IgD-negative memory B cell (primary cell): ENCODE results near the gene PARVB. TPM values are rescaled to one million over a fixed set of nuclear protein-coding genes. Genes with fewer than 3 reads are reported as not detected.
"Not testable (repeated sequence)": the region's sequence is repeated elsewhere in the genome, so short reads cannot be mapped to it uniquely, and the experiment has no call there.

ENCODE experiments used
- H3K27ac Mint-ChIP-seq, 3 donors: one replicate each; pipeline ENCODE4 v1.8.0; 2020 to 2022; ENCODE audit warnings: mild to moderate bottlenecking in 3 of 3, mixed read lengths in 3 of 3, moderate library complexity in 1 of 3
- H3K27me3 Mint-ChIP-seq: one replicate; pipeline ENCODE4 v1.8.0; 2021; ENCODE audit warnings: mixed read lengths
- H3K36me3 Mint-ChIP-seq: one replicate; pipeline ENCODE4 v1.8.0; 2020; ENCODE audit warnings: mild to moderate bottlenecking, mixed read lengths
- H3K4me1 Mint-ChIP-seq, 3 donors: one replicate each; pipeline ENCODE4 v1.8.0; 2020 to 2022; ENCODE audit warnings: mixed read lengths in 3 of 3, mild to moderate bottlenecking in 1 of 3
- H3K4me3 Mint-ChIP-seq, 4 donors: one replicate each; pipeline ENCODE4 v1.8.0; 2020 to 2022; ENCODE audit warnings: mild to moderate bottlenecking in 4 of 4, mixed read lengths in 4 of 4, moderate library complexity in 3 of 4
- H3K9me3 Mint-ChIP-seq, 3 donors: one replicate each; pipeline ENCODE4 v1.8.0; 2020 to 2021; ENCODE audit warnings: mixed read lengths in 3 of 3, mild to moderate bottlenecking in 1 of 3
- polyA plus RNA-seq: library from polyadenylated mRNA; unstranded; fragments of 300-500 nt; fragmentation: Illumina TruSeq; gene quantifications from one replicate; pipeline ENCODE4 v1.2.3, GENCODE V29; 2021

Gene PARVB
- polyA plus RNA-seq, 1 donor from 2014 or later = 22.8 TPM

- Mint-ChIP-seq H3K9me3 (peaks cover 0 to 3% (median 2%) of the 10 kb centered on the region in 3 donors), H3K27me3 (no peaks in the 10 kb centered on the region), H3K4me1 (peaks cover 0 to 4% (median 2%) of the 10 kb centered on the region in 3 donors), H3K4me3 (peak overlapping the region in 1 of 4 donors; percentile 22), H3K36me3 (peaks cover 6% of the 10 kb centered on the region), H3K27ac (no peak overlapping the region)
These were observed 20.0 kb upstream of the PARVB start for GRCh38 chr22:44004104-44004460.

DNA sequence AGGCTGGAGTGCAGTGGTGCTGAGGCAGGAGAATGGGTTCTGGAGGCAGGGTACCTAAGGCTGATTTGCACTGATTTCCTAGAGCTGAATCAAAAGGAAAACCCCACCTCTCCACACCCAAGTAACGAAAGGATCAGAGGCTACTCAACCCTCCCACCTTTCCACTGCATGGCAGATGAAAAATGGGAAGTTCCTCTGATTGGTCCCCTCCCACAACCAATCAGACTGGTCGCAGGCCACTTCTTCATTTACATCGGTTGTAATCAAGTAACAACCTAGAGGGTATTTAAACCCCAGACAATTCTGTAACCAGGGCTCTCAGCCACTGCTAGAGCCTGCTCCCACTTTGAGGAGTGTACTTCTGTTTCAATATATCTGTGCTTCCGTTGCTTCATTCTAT is 18.6 kb upstream of the PARVB start:
- Mint-ChIP-seq H3K4me3 (peak overlapping the region in 1 of 4 donors; percentile 37), H3K27ac (no peak overlapping the region), H3K4me1 (peaks cover 0 to 4% (median 2%) of the 10 kb centered on the region in 3 donors)

GRCh38 chr22:44012162-44012561 is 11.9 kb upstream of the PARVB start:
- no peak overlapping the region for H3K27ac Mint-ChIP-seq
- peaks cover 2 to 5% (median 4%) of the 10 kb centered on the region in 3 donors for H3K4me1 Mint-ChIP-seq
- H3K4me3 Mint-ChIP-seq = no peak overlapping the region
- no peaks in the 10 kb centered on the region for H3K27me3 Mint-ChIP-seq
- H3K36me3 Mint-ChIP-seq = no peaks in the 10 kb centered on the region
- no peaks in the 10 kb centered on the region for H3K9me3 Mint-ChIP-seq

More for the DNA sequence above, 18.6 kb upstream of the PARVB start:
- peaks cover 0 to 3% (median 2%) of the 10 kb centered on the region in 3 donors for H3K9me3 Mint-ChIP-seq
- H3K27me3 Mint-ChIP-seq = no peaks in the 10 kb centered on the region
- H3K36me3 Mint-ChIP-seq = peaks cover 4% of the 10 kb centered on the region

DNA sequence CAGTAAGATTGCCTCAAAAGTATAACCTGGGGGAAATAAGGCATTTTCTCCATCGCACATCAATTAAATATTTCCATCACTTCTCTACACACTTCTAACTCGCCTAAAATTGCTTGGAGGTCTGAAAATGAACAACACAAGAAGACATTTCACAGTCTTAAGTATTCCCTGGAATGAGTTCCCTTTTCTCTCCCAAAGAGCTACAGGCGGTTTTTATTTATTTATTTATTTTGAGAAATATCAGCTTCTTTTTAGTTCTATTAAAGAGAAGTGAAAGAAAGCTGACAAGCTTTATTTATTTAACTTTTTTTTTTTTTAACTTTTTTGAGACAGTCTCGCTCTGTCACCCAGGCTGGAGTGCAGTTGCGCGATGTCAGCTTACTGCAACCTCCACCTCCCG is 11.5 kb upstream of the PARVB start:
- Mint-ChIP-seq H3K4me1 (peaks cover 2 to 6% (median 4%) of the 10 kb centered on the region in 3 donors), H3K4me3 (no peak overlapping the region), H3K27ac (no peak overlapping the region), H3K36me3 (no peaks in the 10 kb centered on the region), H3K9me3 (no peaks in the 10 kb centered on the region), H3K27me3 (no peaks in the 10 kb centered on the region)

GRCh38 chr22:44014241-44014640 is 9.9 kb upstream of the PARVB start:
- Mint-ChIP-seq H3K9me3 (no peaks in the 10 kb centered on the region), H3K27ac (peak overlapping the region in 1 of 3 donors; percentile 67), H3K27me3 (no peaks in the 10 kb centered on the region), H3K4me3 (no peak overlapping the region), H3K4me1 (peaks cover 3 to 6% (median 4%) of the 10 kb centered on the region in 3 donors), H3K36me3 (no peaks in the 10 kb centered on the region)

GRCh38 chr22:44016586-44016985 is 7.5 kb upstream of the PARVB start:
- H3K36me3 Mint-ChIP-seq, H3K27ac Mint-ChIP-seq, H3K4me3 Mint-ChIP-seq, H3K4me1 Mint-ChIP-seq, H3K27me3 Mint-ChIP-seq, H3K9me3 Mint-ChIP-seq: not testable (repeated sequence)

- Mint-ChIP-seq H3K4me1 (peaks cover 4 to 9% (median 9%) of the 10 kb centered on the region in 3 donors), H3K36me3 (peaks cover 1% of the 10 kb centered on the region), H3K27me3 (no peaks in the 10 kb centered on the region), H3K27ac (no peak overlapping the region), H3K9me3 (no peaks in the 10 kb centered on the region), H3K4me3 (no peak overlapping the region)
These were observed 5.5 kb upstream of the PARVB start for GRCh38 chr22:44018594-44018993.

DNA sequence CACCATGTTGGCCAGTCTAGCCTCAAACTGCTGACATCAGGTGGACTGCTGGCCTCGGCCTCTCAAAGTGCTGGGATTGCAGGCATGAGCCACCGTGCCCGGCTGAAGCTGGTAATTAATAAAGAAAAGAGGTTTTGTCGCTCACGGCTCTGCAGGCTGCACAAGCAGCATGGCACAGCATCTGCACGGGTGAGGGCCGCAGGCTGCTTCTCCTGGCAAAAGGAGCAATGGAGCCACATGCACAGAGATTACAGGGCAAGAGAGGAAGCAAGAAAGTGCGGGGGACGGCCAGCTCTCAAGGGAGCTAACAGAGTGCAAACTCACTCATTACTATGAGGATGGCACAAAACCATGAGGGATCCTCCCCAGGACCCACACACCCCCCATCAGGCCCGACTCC is 4.7 kb upstream of the PARVB start:
- Mint-ChIP-seq H3K4me3 (peak overlapping the region in 1 of 4 donors; percentile 76), H3K4me1 (peaks cover 7 to 12% (median 9%) of the 10 kb centered on the region in 3 donors), H3K27ac (peak overlapping the region in 1 of 3 donors; percentile 82), H3K36me3 (peaks cover 1% of the 10 kb centered on the region), H3K27me3 (no peaks in the 10 kb centered on the region), H3K9me3 (no peaks in the 10 kb centered on the region)

- no peaks in the 10 kb centered on the region for H3K27me3 Mint-ChIP-seq
- H3K27ac Mint-ChIP-seq = peak overlapping the region in 2 of 3 donors; percentile 35 to 82
- H3K36me3 Mint-ChIP-seq = peaks cover 1% of the 10 kb centered on the region
- peak overlapping the region in 1 of 4 donors; percentile 76 for H3K4me3 Mint-ChIP-seq
- H3K4me1 Mint-ChIP-seq = peaks cover 7 to 12% (median 9%) of the 10 kb centered on the region in 3 donors
- no peaks in the 10 kb centered on the region for H3K9me3 Mint-ChIP-seq
These were observed 4.3 kb upstream of the PARVB start for GRCh38 chr22:44019846-44020245.

DNA sequence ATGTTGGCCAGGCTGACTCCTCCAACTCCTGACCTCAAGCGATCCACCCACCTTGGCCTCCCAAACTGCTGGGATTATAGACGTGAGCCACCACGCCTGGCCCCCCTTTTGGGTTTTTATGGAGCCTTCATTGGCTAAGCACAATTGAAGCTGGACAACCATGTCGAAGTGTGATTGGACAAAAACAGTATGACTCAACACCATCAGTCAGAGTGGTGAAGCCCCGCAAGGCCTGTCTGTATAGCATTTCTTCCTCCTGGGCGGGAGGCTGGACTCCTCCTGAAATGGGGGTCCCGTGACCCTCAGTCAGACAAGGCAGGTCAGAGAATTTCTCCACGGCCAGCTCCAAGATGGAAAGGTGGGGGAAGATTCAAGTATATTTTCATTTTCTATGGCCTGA is 3.1 kb upstream of the PARVB start:
- Mint-ChIP-seq H3K27ac (peak overlapping the region in 2 of 3 donors; percentile 27 to 57), H3K4me3 (peak overlapping the region in 1 of 4 donors; percentile 58), H3K36me3 (peaks cover 1% of the 10 kb centered on the region), H3K4me1 (peaks cover 15 to 20% (median 16%) of the 10 kb centered on the region in 3 donors), H3K27me3 (no peaks in the 10 kb centered on the region), H3K9me3 (no peaks in the 10 kb centered on the region)

GRCh38 chr22:44023404-44024287 is 456 bp upstream of the PARVB start:
- Mint-ChIP-seq H3K27ac (peak overlapping the region; percentile 72 to 93 (median 92)), H3K9me3 (no peaks in the 10 kb centered on the region), H3K27me3 (no peaks in the 10 kb centered on the region), H3K4me3 (peak overlapping the region; percentile 62 to 96 (median 90)), H3K36me3 (peaks cover 1% of the 10 kb centered on the region), H3K4me1 (peaks cover 22 to 40% (median 36%) of the 10 kb centered on the region in 3 donors)

DNA sequence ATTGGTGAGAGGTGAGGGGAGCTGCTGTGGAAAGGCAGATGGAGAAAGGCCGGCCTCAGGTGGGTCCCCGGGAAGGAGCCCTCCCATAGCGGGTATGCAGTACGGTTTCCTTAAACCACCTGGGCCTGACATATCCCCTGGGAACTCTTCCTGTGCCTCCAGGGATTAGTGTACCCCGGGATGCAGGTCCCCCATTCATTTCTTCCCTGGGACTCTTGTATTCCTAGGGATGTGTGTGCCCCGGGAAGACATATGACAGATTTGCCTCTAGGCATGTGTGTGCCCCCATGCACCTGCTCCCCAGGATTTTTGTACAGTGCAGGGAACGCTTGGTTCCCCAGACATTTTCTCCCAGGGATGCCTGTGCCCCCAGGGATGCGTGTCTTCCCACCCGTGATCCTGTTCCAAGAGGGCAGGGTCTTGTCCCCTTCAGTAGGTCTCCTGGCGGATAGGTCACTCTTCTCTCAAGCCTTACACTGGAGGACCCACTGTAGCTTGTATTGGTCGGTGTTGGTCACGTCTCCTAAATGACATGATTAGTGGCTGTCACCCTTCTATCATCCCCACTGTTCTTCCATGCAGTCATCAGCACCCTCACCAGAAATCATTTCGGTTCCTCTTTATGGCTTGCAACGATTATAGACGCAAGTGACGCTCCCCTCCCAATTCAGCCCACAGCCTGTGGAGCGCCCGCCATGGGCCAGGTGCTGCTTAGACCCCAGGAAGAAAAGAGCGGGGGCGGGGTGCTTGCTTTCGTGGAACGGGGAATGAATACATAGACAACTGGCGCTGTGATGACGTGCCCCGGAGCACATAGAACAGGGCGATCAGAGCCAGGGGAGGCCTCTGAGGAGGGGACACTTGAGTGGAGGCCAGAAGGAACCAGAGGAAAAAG is 1.3 kb downstream of the PARVB start:
- Mint-ChIP-seq H3K4me3 (peak overlapping the region; percentile 79 to 95 (median 90)), H3K9me3 (no peaks in the 10 kb centered on the region), H3K27ac (peak overlapping the region; percentile 93 to 100 (median 99)), H3K27me3 (no peaks in the 10 kb centered on the region), H3K36me3 (peaks cover 4% of the 10 kb centered on the region), H3K4me1 (peaks cover 22 to 45% (median 40%) of the 10 kb centered on the region in 3 donors)

- Mint-ChIP-seq H3K9me3 (no peaks in the 10 kb centered on the region), H3K4me1 (peaks cover 25 to 49% (median 40%) of the 10 kb centered on the region in 3 donors), H3K27me3 (no peaks in the 10 kb centered on the region), H3K36me3 (peaks cover 4% of the 10 kb centered on the region), H3K27ac (peak overlapping the region; percentile 93 to 100 (median 99)), H3K4me3 (peak overlapping the region; percentile 79 to 95 (median 90))
These were observed 2.0 kb downstream of the PARVB start for GRCh38 chr22:44026066-44026629.

DNA sequence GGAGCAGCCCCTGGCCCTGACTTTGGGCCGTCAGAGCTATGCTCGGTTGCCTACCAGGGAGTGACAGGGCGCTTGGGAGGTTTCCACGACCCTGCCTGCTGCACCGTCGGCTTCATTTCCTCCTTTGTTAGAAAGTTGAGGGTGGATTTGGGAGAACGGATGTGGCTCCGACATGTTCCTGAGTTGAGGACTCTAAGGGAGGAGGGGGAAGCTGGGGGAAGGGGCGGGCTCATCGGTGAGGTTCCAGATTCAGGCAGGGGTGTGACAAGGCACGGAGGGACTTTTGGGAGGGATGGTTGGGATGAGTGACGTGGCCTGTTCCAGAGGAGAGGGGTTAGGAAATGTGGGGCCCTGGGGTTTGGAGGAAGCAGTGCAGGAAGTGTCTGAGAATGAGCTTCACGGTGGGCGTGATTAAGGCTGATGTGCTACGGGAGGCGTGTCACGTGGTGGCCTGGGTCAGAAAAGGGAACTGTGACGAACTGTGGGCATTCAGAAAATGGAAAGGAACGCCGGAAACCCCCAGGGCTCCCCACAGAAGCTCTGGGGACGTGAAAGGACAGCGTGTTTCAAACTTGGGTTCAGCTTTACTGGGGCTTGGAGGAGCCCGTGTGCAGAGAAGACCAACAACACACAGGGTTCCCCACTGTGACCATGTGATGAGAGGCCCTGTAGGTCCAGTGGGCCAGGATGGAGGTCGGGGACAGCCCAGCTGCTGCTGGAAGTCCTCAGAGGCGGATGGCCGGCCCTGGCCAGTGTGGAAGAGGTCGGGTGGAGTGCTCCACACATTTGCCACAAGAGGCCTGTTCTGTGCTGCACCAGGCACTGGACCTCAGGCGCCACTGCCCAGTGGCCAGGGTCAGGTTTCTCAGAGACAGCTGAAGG is 2.8 kb downstream of the PARVB start:
- H3K4me1 Mint-ChIP-seq = peaks cover 30 to 52% (median 43%) of the 10 kb centered on the region in 3 donors
- H3K36me3 Mint-ChIP-seq = peaks cover 4% of the 10 kb centered on the region
- no peaks in the 10 kb centered on the region for H3K9me3 Mint-ChIP-seq
- no peaks in the 10 kb centered on the region for H3K27me3 Mint-ChIP-seq
- peak overlapping the region; percentile 79 to 95 (median 90) for H3K4me3 Mint-ChIP-seq
- peak overlapping the region; percentile 93 to 100 (median 99) for H3K27ac Mint-ChIP-seq
